GM21619 (cell line): ENCODE data around the gene ANKRD10.
"Not testable (repeated sequence)": the region's sequence is repeated elsewhere in the genome, so short reads cannot be mapped to it uniquely, and the experiment has no call there.

Source experiments
- ATAC-seq: cut with Tn5 transposase; IDR thresholded peaks from one replicate; pipeline ENCODE4 v1.9.1; 2021; ENCODE audit not compliant: unreplicated experiment

Gene ANKRD10

GRCh38 chr13:110867380-110867779 is 47.5 kb downstream of the ANKRD10 start:
- no peak for ATAC-seq

GRCh38 chr13:110866491-110867170 is 48.2 kb downstream of the ANKRD10 start:
- no peak for ATAC-seq

- ATAC-seq = no peak
These were observed 51.2 kb downstream of the ANKRD10 start for GRCh38 chr13:110863685-110864084.

GRCh38 chr13:110860983-110861382 is 53.9 kb downstream of the ANKRD10 start:
- ATAC-seq = no peak

GRCh38 chr13:110856942-110857835 is 57.7 kb downstream of the ANKRD10 start:
- peak; percentile 65 for ATAC-seq

GRCh38 chr13:110855363-110855762 is 59.5 kb downstream of the ANKRD10 start:
- no peak for ATAC-seq

GRCh38 chr13:110854866-110855265 is 60.0 kb downstream of the ANKRD10 start:
- ATAC-seq = no peak

GRCh38 chr13:110853235-110853721 is 61.6 kb downstream of the ANKRD10 start:
- ATAC-seq = no peak

GRCh38 chr13:110850840-110851239 is 64.0 kb downstream of the ANKRD10 start:
- ATAC-seq = no peak

GRCh38 chr13:110850006-110850405 is 64.9 kb downstream of the ANKRD10 start:
- ATAC-seq = no peak

GRCh38 chr13:110845520-110845919 is 69.3 kb downstream of the ANKRD10 start:
- ATAC-seq = no peak

GRCh38 chr13:110841846-110842245 is 73.0 kb downstream of the ANKRD10 start:
- ATAC-seq = no peak

GRCh38 chr13:110841406-110841805 is 73.5 kb downstream of the ANKRD10 start:
- ATAC-seq = no peak

- ATAC-seq = no peak
These were observed 75.9 kb downstream of the ANKRD10 start for GRCh38 chr13:110838867-110839538.

- no peak for ATAC-seq
These were observed 76.8 kb downstream of the ANKRD10 start for GRCh38 chr13:110838116-110838515.

GRCh38 chr13:110837397-110838061 is 77.3 kb downstream of the ANKRD10 start:
- not testable (repeated sequence) for ATAC-seq

GRCh38 chr13:110836605-110836903 is 78.3 kb downstream of the ANKRD10 start:
- ATAC-seq = no peak

GRCh38 chr13:110835721-110836604 is 78.9 kb downstream of the ANKRD10 start:
- ATAC-seq = no peak

GRCh38 chr13:110834572-110834971 is 80.3 kb downstream of the ANKRD10 start:
- no peak for ATAC-seq

- ATAC-seq = no peak
These were observed 82.3 kb downstream of the ANKRD10 start for GRCh38 chr13:110832531-110832930.
